BJ (cell line): ENCODE results near the gene TWNK. TPM values are rescaled to one million over a fixed set of nuclear protein-coding genes. Genes with fewer than 3 reads are reported as not detected.

Source experiments
- CTCF ChIA-PET: fragments of 350-600 bp; formaldehyde crosslinking; extraction: SDS; loops from one replicate; lab custom pipeline; 2021; ENCODE audit warnings: antibody characterized with exemption, inconsistent platforms; lab: Yijun Ruan, JAX
- POLR2A ChIA-PET: fragments of 300-600 bp; sonication (Branson Sonifier 250); formaldehyde crosslinking; extraction: SDS; loops from one replicate; lab custom pipeline; 2021; ENCODE audit warnings: antibody characterized with exemption; lab: Charles Lee
- DNase-seq: peaks from one replicate; pipeline ENCODE4 v3.0.0-alpha.2; 2011; ENCODE audit warnings: low read depth
- H3K27me3 ChIP-seq: 2 replicates; pipeline ENCODE4 v1.6.0; 2011; ENCODE audit warnings: low read length; ENCODE audit not compliant: control insufficient read depth, insufficient read depth
- H3K36me3 ChIP-seq: 2 replicates; pipeline ENCODE4 v1.5.1; 2011; ENCODE audit warnings: low read length; ENCODE audit not compliant: control insufficient read depth, insufficient read depth
- H3K4me3 ChIP-seq: 2 replicates; pipeline ENCODE4 v1.5.1; 2011; ENCODE audit warnings: low read depth, mild to moderate bottlenecking, control low read depth, low read length
- polyA plus RNA-seq: library from polyadenylated mRNA; depleted of rRNA; stranded (reverse); fragments of >200 nt; gene quantifications from 2 replicates; pipeline ENCODE4 v1.2.3, GENCODE V29; 2011
- TF ChIP-seq, protein P1 (sequence below): IDR thresholded peaks from 2 replicates; pipeline ENCODE4 v1.5.1; 2011; ENCODE audit warnings: low read depth, mild to moderate bottlenecking, control low read depth, inconsistent platforms, low read length, moderate library complexity; ENCODE audit not compliant: insufficient read depth

The TWNK gene
- polyA plus RNA-seq, 1 experiment: 5.5 TPM

DNA sequence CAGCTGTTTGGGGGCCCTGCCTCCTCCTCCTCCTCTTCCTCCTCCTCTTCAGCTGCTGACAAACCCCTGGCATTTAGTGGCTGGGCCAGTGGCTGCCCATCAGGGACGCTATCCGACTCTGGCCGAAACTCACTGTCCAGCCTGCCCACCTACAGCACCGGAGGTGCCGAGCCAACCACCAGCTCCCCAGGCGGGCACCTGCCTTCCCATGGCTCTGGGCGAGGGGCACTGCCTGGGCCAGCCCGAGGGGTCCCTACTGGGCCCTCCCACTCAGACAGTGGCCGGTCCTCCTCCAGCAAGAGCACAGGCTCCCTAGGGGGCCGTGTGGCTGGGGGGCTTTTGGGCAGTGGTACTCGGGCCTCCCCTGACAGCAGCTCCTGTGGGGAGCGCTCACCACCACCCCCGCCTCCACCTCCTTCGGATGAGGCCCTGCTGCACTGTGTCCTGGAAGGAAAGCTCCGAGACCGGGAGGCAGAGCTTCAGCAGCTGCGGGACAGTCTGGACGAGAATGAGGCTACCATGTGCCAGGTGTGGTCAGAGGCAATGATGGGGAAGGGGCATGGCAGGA, 16.4 kb downstream of the TWNK start:
- Histone ChIP-seq H3K36me3 (peaks cover 41% of the 10 kb centered on the region), H3K4me3 (no peak overlapping the region), H3K27me3 (no peaks in the 10 kb centered on the region)
- ChIA-PET POLR2A (no interaction called here), CTCF (interaction anchor here (0.8 to 21.8 kb wide), 3 partner anchors 5 to 63 kb away, joined by 3 to 479 read pairs (median 237); no protein-coding TSS in a partner anchor)
- DNase-seq: no peak
- TF ChIP-seq, protein P1, sequence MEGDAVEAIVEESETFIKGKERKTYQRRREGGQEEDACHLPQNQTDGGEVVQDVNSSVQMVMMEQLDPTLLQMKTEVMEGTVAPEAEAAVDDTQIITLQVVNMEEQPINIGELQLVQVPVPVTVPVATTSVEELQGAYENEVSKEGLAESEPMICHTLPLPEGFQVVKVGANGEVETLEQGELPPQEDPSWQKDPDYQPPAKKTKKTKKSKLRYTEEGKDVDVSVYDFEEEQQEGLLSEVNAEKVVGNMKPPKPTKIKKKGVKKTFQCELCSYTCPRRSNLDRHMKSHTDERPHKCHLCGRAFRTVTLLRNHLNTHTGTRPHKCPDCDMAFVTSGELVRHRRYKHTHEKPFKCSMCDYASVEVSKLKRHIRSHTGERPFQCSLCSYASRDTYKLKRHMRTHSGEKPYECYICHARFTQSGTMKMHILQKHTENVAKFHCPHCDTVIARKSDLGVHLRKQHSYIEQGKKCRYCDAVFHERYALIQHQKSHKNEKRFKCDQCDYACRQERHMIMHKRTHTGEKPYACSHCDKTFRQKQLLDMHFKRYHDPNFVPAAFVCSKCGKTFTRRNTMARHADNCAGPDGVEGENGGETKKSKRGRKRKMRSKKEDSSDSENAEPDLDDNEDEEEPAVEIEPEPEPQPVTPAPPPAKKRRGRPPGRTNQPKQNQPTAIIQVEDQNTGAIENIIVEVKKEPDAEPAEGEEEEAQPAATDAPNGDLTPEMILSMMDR: no peak

DNA sequence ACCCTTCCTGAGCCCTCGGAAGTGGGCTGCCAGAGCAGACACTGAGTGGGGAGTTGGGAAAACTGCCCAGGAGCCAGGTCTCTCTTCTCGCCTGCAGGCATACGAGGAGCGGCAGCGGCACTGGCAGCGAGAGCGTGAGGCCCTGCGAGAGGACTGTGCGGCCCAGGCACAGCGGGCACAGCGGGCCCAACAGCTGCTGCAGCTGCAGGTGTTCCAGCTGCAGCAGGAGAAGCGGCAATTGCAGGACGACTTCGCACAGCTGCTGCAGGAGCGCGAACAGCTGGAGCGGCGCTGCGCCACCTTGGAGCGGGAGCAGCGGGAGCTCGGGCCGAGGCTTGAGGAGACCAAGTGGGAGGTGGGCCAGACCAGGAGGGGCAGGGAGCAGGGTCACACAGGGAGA, 18.0 kb downstream of the TWNK start:
- ChIA-PET POLR2A (no interaction called here), CTCF (interaction anchor here (1.4 to 21.8 kb wide), 4 partner anchors 9 to 54 kb away, joined by 3 to 479 read pairs (median 121); partner anchors contain the start of gene LZTS2)
- TF ChIP-seq, protein P1: no peak
- DNase-seq: no peak
- H3K36me3 ChIP-seq: peaks cover 42% of the 10 kb centered on the region
- H3K4me3 ChIP-seq: no peak overlapping the region
- H3K27me3 ChIP-seq: no peaks in the 10 kb centered on the region

DNA sequence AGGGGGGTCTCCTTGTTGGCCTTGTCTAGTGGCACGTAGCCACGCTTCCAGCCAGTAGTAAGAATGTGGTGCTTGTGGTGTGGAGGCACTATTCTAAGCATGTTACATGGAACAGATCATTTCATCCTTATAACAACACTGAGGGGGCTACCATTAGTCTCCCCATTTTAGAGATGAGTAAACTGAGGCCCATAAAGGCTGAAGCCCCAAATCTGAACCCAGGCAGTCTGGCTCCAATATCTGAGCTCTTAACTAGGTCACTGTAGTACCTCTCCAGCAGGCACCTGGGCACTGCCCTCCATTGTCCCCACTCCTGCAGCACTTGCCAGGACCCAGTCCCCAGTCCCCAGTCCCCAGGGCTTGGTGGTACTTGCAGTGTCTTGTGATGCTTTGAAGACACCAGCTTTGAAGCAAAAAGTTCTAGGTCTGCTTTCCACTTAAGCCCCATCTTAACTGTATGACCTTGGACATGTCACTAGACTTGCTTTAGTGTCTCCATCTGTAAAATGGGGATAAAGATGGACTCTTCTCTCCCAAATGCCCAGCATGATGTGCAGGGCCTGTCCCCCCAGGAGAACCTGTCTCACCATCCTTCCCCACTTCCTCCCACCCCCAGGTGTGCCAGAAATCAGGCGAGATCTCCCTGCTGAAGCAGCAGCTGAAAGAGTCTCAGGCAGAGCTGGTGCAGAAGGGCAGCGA, 18.7 kb downstream of the TWNK start:
- POLR2A ChIA-PET: no interaction called here
- no peak overlapping the region for H3K4me3 ChIP-seq
- H3K27me3 ChIP-seq: no peaks in the 10 kb centered on the region
- DNase-seq: no peak
- TF ChIP-seq, protein P1: no peak
- peaks cover 42% of the 10 kb centered on the region for H3K36me3 ChIP-seq
- CTCF ChIA-PET: interaction anchor here (1.9 to 21.8 kb wide), 3 partner anchors 10 to 37 kb away, joined by 5 to 479 read pairs (median 237); partner anchors contain the start of gene LZTS2

DNA sequence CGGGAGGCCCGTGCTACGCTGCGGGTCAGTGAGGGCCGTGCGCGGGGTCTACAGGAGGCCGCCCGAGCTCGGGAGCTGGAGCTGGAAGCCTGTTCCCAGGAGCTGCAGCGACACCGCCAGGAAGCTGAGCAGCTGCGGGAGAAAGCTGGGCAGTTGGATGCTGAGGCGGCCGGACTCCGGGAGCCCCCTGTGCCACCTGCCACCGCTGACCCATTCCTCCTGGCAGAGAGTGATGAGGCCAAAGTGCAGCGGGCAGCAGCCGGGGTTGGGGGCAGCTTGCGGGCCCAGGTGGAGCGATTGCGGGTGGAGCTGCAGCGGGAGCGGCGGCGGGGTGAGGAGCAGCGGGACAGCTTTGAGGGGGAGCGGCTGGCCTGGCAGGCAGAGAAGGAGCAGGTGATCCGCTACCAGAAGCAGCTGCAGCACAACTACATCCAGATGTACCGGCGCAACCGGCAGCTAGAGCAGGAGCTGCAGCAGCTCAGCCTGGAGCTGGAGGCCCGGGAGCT, 19.3 kb downstream of the TWNK start:
- CTCF ChIA-PET: interaction anchor here (1.9 to 21.8 kb wide), 3 partner anchors 10 to 36 kb away, joined by 5 to 479 read pairs (median 237); partner anchors contain the start of gene LZTS2
- TF ChIP-seq, protein P1: no peak

DNA sequence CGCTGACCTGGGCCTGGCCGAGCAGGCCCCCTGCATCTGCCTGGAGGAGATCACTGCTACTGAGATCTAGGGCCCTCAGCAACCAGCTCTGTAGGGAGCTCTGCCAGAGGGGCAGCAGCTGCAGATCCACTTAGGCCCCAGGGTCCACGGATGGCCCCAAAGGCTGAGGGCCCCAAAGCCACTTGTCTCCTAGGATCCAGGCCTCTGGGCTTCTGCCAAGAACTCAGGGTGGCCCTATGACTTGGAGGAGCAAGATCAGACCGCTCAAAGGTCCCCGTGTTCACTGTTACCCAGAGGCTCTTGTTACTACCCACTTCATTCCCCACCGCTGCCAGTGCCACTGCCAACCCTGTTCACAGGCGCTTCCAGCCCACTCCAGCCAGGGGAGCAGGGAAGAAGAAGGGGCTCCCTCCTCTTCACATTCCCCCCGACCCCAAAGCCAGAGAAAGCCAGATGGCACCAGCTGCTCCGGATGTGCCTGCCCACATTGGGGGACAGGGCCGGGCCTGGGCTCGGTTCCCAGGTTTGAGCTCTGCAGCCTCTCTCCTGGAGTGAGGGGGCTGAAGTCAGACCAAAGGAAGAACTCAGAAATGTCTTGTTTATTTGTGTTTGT, 19.9 kb downstream of the TWNK start:
- DNase-seq: no peak
- ChIA-PET POLR2A (no interaction called here), CTCF (interaction anchor here (0.5 to 21.8 kb wide), 4 partner anchors 10 to 75 kb away, joined by 3 to 479 read pairs (median 121); partner anchors contain the start of gene LZTS2)
- TF ChIP-seq, protein P1: no peak
- Histone ChIP-seq H3K36me3 (peaks cover 42% of the 10 kb centered on the region), H3K4me3 (no peak overlapping the region), H3K27me3 (no peaks in the 10 kb centered on the region)

More for the DNA sequence above, 19.3 kb downstream of the TWNK start:
- DNase-seq: no peak
- Histone ChIP-seq H3K36me3 (peaks cover 42% of the 10 kb centered on the region), H3K27me3 (no peaks in the 10 kb centered on the region), H3K4me3 (no peak overlapping the region)
- POLR2A ChIA-PET: no interaction called here
